GM12801 (cell line): ENCODE results near the gene ACTN1.

Source experiments
- CTCF ChIP-seq: IDR thresholded peaks from one replicate; pipeline ENCODE4 v1.5.1; 2011; ENCODE audit warnings: control low read depth; ENCODE audit not compliant: insufficient read length; ENCODE audit errors: extremely low read depth

Gene ACTN1

DNA sequence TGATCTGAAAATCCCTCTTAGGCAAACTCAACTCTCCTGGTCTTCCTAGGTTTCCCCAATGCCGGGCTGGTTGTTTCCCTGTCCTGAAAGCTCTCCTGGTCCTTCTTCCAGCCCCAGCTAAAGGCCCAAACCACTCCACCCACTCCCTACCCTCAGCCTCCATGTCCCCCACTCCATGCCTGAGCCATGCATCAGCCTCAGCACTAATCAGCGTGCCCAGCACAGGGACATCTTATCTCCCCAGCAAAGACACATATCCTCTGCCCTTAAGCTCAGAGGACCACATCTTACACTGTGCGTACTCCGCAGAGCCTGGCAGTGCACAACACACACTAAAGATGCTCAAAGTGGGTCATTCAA is 25.9 kb downstream of the ACTN1 start:
- no peak for TF ChIP-seq CTCF

- no peak for TF ChIP-seq CTCF
Measured at GRCh38 chr14:68952531-68953195, 26.4 kb downstream of the ACTN1 start.

- TF ChIP-seq CTCF: no peak
Measured at GRCh38 chr14:68951800-68952530, 27.1 kb downstream of the ACTN1 start.

DNA sequence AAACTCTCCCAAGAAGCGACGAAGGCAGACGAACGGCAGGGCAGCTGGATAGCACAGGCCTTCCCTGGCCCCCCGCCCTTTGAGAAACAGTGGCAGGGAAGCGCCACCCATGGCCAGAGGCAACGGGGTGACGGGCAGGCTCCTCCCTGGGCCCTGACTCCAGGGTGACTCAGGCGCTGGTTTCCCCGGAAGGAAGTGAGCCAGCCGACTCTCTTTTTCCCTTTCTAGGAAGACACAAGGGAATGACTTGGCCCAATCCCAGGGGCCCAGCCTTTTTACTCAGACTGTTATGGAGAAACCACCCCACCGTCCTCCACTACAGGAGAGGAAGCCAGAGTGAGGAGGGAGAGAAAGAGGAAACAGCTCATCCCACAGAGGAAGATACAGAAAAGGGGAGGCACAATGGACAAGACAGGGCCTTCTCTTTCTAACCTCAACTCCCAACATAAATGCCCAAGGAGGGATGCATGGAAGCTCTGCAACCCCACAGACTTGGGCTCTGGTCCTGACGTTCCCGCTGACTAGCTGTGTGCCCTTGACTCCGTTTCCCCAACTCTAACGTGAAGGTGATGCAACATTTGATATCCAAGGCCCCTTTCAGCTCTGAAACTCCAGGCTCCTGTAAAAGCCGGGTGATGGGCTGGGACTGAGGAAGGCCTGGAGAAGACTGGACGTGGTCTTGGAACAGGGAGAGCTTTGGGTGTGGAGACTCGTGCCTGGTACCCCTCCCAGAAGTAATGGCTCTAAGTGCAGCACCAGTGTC is 27.9 kb downstream of the ACTN1 start:
- no peak for TF ChIP-seq CTCF

GRCh38 chr14:68950111-68950510 is 29.0 kb downstream of the ACTN1 start:
- TF ChIP-seq CTCF: no peak

DNA sequence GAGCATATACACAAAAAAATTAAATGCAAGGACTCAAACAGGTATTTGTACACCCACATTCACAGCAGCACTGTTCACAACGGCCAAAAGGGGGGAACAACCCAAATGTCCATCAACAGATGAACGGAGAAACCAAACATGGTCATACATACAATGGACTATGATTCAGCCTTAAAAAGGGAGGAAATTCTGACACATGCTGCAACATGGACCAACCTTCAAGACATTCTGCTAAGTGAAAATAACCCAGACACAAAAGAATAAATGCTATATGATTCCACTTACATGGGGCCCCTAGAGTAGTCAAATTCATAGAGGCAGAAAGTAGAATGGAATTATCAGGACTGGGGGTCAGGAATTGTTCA is 29.5 kb downstream of the ACTN1 start:
- no peak for TF ChIP-seq CTCF
